Kidney (tissue), 14 donors: Measurements from ENCODE around the gene UNC45B. TPM values are rescaled to one million over a fixed set of nuclear protein-coding genes. Genes with fewer than 3 reads are reported as not detected.

Experiments
- DNase-seq, 5 donors: peaks; one replicate each; pipeline ENCODE4 v3.0.0-alpha.2; 2013 to 2020
- FAIRE-seq: peaks from 2 replicates; lab custom pipeline; 2012; peaks lifted over from hg19 to GRCh38; lab: Jason Lieb, UNC
- H3K27ac ChIP-seq, 2 donors: one replicate each; pipeline ENCODE4 v1.7.0; 2013; ENCODE audit warnings: low read depth in 2 of 2, low read length in 2 of 2, inconsistent platforms in 1 of 2
- H3K27me3 ChIP-seq: one replicate; pipeline ENCODE4 v1.7.1; 2013; ENCODE audit warnings: low read length, inconsistent platforms; ENCODE audit not compliant: control insufficient read depth, insufficient read depth
- H3K36me3 ChIP-seq, 3 donors: one replicate each; pipeline versions ENCODE4 v1.7.0 to v1.7.1; 2013; ENCODE audit warnings: low read length in 3 of 3, control low read depth in 1 of 3, inconsistent platforms in 1 of 3; ENCODE audit not compliant: insufficient read depth in 3 of 3, control insufficient read depth in 2 of 3
- H3K4me1 ChIP-seq, 3 donors: one replicate each; pipeline versions ENCODE4 v1.7.0 to v1.7.1; 2013; ENCODE audit warnings: low read length in 3 of 3, inconsistent platforms in 1 of 3, low read depth in 1 of 3; ENCODE audit not compliant: control insufficient read depth in 2 of 3, insufficient read depth in 2 of 3
- H3K4me3 ChIP-seq, 3 donors: one replicate each; pipeline versions ENCODE4 v1.7.0 to v1.8.1; 2013; ENCODE audit warnings: low read length in 3 of 3, control low read depth in 1 of 3, inconsistent platforms in 1 of 3
- H3K9ac ChIP-seq, 3 donors: one replicate each; pipeline versions ENCODE4 v1.7.0 to v1.7.1; 2013; ENCODE audit warnings: low read length in 3 of 3, control low read depth in 1 of 3, inconsistent platforms in 1 of 3
- H3K9me3 ChIP-seq, 3 donors: one replicate each; pipeline versions ENCODE4 v1.7.0 to v1.7.1; 2013; ENCODE audit warnings: low read length in 3 of 3, control low read depth in 1 of 3, inconsistent platforms in 1 of 3; ENCODE audit not compliant: control insufficient read depth in 2 of 3, insufficient read depth in 1 of 3
- intact Hi-C: fragments of 100-400 bp; cut with DNase I; formaldehyde crosslinking; loops from one replicate; pipeline ENCODE4 v1.11.1; 2022
- polyA plus RNA-seq: library from polyadenylated mRNA; stranded (reverse); fragments of 350-450 nt; fragmentation: Illumina TruSeq; extraction: RNeasy Lipid Tissue Mini Kit (QIAGEN cat#74804); gene quantifications from one replicate; pipeline ENCODE4 v1.2.3, GENCODE V29; 2014; ENCODE audit warnings: low read depth, low replicate concordance; ENCODE audit not compliant: insufficient read depth
- total RNA-seq: library from RNA; stranded (reverse); fragmentation: NEBNext Ultra II Directional; extraction: Animal tissue kit (Norgen Biotek cat#: 25700); gene quantifications from one replicate; pipeline ENCODE4 v1.2.1, GENCODE V29; 2021
- TF ChIP-seq, protein P1 (sequence below): IDR thresholded peaks from 3 replicates; pipeline ENCODE4 v1.5.1; 2012; ENCODE audit warnings: mild to moderate bottlenecking, moderate library complexity, borderline replicate concordance; ENCODE audit not compliant: insufficient read depth; ENCODE audit errors: extremely low read depth
- donor health status: control.
- donor health status: control.
- donor health status: control.
- donor health status: control.
- donor health status: control.
- donor health status: DM: yes; HTN: yes; CAD: no.
- donor health status: Normal renal cell carcinoma (clear cell type).

The UNC45B gene
- total and polyA plus RNA-seq, 2 donors from 2014 or later: 0.38 to 0.54 TPM

DNA sequence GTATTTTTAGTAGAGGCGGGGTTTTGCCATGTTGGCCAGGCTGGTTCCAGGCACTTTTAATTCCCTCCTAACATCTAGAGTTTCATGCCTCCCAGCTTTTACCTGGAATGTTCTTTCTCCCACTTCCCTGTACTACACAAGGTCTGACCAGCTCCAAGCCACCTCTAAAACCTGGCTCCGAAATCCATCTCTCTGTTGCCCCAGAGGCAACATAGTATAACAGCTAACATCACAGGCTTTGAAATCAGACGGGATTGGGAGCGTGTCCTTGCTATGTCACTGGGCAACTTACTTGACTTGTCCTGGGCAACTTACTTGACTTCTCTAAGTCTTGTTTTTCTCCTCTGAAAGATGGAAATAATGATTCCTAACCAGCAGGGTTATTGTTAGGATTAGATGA is 15.1 kb downstream of the UNC45B start:
- intact Hi-C loops: no loop called here
- FAIRE-seq (no peak), DNase-seq (peak in 1 of 5 donors; percentile 9)
- TF ChIP-seq, protein P1, sequence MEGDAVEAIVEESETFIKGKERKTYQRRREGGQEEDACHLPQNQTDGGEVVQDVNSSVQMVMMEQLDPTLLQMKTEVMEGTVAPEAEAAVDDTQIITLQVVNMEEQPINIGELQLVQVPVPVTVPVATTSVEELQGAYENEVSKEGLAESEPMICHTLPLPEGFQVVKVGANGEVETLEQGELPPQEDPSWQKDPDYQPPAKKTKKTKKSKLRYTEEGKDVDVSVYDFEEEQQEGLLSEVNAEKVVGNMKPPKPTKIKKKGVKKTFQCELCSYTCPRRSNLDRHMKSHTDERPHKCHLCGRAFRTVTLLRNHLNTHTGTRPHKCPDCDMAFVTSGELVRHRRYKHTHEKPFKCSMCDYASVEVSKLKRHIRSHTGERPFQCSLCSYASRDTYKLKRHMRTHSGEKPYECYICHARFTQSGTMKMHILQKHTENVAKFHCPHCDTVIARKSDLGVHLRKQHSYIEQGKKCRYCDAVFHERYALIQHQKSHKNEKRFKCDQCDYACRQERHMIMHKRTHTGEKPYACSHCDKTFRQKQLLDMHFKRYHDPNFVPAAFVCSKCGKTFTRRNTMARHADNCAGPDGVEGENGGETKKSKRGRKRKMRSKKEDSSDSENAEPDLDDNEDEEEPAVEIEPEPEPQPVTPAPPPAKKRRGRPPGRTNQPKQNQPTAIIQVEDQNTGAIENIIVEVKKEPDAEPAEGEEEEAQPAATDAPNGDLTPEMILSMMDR: no peak
- no peaks in the 10 kb centered on the region for H3K27me3 ChIP-seq
- H3K9ac ChIP-seq: no peak overlapping the region
- H3K36me3 ChIP-seq: no peaks in the 10 kb centered on the region
- no peak overlapping the region for H3K27ac ChIP-seq
- H3K4me1 ChIP-seq: no peaks in the 10 kb centered on the region
- H3K4me3 ChIP-seq: no peak overlapping the region
- H3K9me3 ChIP-seq: no peaks in the 10 kb centered on the region

DNA sequence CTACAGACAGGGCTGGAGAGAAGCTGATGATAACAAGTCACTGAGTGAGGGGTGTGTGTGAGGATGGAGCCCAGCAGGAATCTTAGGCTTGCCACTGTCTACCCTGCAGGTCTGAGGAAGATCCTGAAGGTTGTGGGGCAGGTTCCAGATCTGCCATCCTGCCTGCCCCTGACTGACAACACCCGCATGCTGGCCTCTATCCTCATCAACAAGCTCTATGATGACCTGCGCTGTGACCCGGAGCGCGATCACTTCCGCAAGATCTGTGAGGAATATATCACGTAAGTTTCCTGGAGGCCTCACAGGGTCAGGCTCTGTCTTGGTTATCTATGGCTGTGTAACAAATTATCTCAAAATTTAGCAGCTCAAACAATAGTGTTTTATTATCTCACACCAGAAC is 16.3 kb downstream of the UNC45B start:
- Histone ChIP-seq H3K36me3 (no peaks in the 10 kb centered on the region), H3K9ac (no peak overlapping the region), H3K27ac (no peak overlapping the region), H3K4me1 (no peaks in the 10 kb centered on the region), H3K9me3 (no peaks in the 10 kb centered on the region), H3K27me3 (no peaks in the 10 kb centered on the region), H3K4me3 (no peak overlapping the region)
- intact Hi-C loops: no loop called here
- no peak for DNase-seq
- no peak for FAIRE-seq
- TF ChIP-seq, protein P1: no peak

DNA sequence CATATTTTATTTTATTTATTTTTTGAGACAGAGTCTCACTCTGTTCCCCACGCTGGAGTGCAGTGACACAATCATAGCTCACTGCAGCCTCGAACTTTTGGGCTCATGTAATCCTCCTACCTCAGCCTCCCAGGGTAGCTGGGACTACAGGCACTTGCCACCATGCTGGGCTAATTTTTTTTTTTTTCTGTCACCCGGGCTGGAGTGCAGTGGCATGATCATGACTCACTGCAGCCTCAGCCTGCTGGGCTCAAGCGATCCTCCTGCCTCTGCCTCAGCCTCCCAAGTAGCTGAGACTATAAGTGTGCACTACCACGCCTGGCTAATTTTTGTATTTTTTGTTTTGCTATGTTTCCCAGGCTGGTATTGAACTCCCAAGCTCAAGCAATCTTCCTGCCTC is 17.1 kb downstream of the UNC45B start:
- H3K27me3 ChIP-seq: no peaks in the 10 kb centered on the region
- H3K4me1 ChIP-seq: no peaks in the 10 kb centered on the region
- H3K4me3 ChIP-seq: no peak overlapping the region
- intact Hi-C loops: no loop called here
- FAIRE-seq (no peak), DNase-seq (no peak)
- TF ChIP-seq, protein P1: no peak
- no peak overlapping the region for H3K9ac ChIP-seq
- no peaks in the 10 kb centered on the region for H3K36me3 ChIP-seq
- no peaks in the 10 kb centered on the region for H3K9me3 ChIP-seq
- H3K27ac ChIP-seq: no peak overlapping the region

DNA sequence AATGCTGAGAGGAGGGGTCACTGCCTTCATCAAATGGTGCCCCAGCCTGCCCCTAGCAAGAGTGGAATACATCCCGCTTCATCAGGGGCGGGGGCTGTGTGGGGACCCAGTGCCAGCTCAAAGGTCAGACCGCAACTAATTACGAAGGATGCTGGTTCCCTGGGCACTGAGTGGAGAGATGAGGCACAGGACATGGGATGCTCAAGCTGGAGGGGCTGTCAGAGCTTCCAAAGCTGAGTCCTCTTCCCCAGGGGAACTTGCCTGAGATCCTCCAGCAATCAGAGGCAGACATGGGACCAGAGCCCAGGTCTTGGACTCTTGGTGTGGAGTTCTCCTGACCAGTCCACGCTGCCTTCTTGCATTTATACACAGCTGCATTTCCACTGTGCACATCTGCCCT is 18.9 kb downstream of the UNC45B start:
- intact Hi-C loops: no loop called here
- FAIRE-seq (no peak), DNase-seq (no peak)
- H3K36me3 ChIP-seq: no peaks in the 10 kb centered on the region
- no peak overlapping the region for H3K4me3 ChIP-seq
- H3K27ac ChIP-seq: no peak overlapping the region
- H3K9ac ChIP-seq: no peak overlapping the region
- no peaks in the 10 kb centered on the region for H3K9me3 ChIP-seq
- TF ChIP-seq, protein P1: no peak
- H3K4me1 ChIP-seq: no peaks in the 10 kb centered on the region
- no peaks in the 10 kb centered on the region for H3K27me3 ChIP-seq
